H1 (cell line): ENCODE measurements around the gene MYL11. TPM values are rescaled to one million over a fixed set of nuclear protein-coding genes. Genes with fewer than 3 reads are reported as not detected.

Experiments
- CTCF ChIA-PET: fragments of 300-600 bp; sonication (Branson Sonifier 250); formaldehyde crosslinking; loops from one replicate; lab custom pipeline; 2021; ENCODE audit not compliant: partially characterized antibody; lab: Charles Lee
- POLR2A ChIA-PET: fragments of 300-600 bp; sonication (Branson Sonifier 250); formaldehyde crosslinking; loops from one replicate; lab custom pipeline; 2021; ENCODE audit warnings: inconsistent platforms; ENCODE audit not compliant: partially characterized antibody; lab: Charles Lee
- DNase-seq, 2 experiments: peaks; one replicate each; pipeline versions ENCODE4 v3.0.0 to v3.0.0-alpha.2; 2010 to 2022; ENCODE audit warnings: low spot score in 2 of 2, low read depth in 1 of 2, mixed read lengths in 1 of 2
- FAIRE-seq: peaks from 2 replicates; lab custom pipeline; 2011; peaks lifted over from hg19 to GRCh38; lab: Jason Lieb, UNC
- H2AFZ ChIP-seq: 2 replicates; pipeline ENCODE4 v1.8.1; 2012; ENCODE audit warnings: low read length, inconsistent platforms
- H2AK5ac ChIP-seq: 2 replicates; pipeline ENCODE4 v1.6.1; 2013; ENCODE audit warnings: low read depth, low read length
- H2BK120ac ChIP-seq: replicated peaks from 2 replicates; pipeline ENCODE3; 2013; ENCODE audit warnings: low read depth, low read length, inconsistent platforms
- H2BK12ac ChIP-seq: 2 replicates; pipeline ENCODE4 v1.6.1; 2013; ENCODE audit warnings: low read depth, low read length
- H2BK15ac ChIP-seq: 2 replicates; pipeline ENCODE4 v1.6.1; 2013; ENCODE audit warnings: low read length
- H2BK20ac ChIP-seq: 2 replicates; pipeline ENCODE4 v1.6.1; 2013; ENCODE audit warnings: low read length
- H2BK5ac ChIP-seq: 2 replicates; pipeline ENCODE4 v1.6.1; 2013; ENCODE audit warnings: low read depth, low read length
- H3K14ac ChIP-seq: 2 replicates; pipeline ENCODE4 v1.6.1; 2013; ENCODE audit warnings: inconsistent platforms; ENCODE audit not compliant: insufficient read length
- H3K18ac ChIP-seq: 2 replicates; pipeline ENCODE4 v1.6.1; 2013; ENCODE audit warnings: low read length; ENCODE audit errors: extremely low read depth
- H3K23ac ChIP-seq: 2 replicates; pipeline ENCODE4 v1.6.1; 2013; ENCODE audit warnings: inconsistent platforms; ENCODE audit not compliant: insufficient read length
- H3K23me2 ChIP-seq: 2 replicates; pipeline ENCODE4 v1.6.1; 2013; ENCODE audit warnings: low read depth, low read length
- H3K27ac ChIP-seq: 2 replicates; pipeline ENCODE4 v1.6.1; 2011; ENCODE audit warnings: low read depth, low read length, inconsistent platforms
- H3K27me3 ChIP-seq, 4 experiments: replicated peaks in 1 of 4; 1 replicate in 1 of 4; 2 replicates in 3 of 4; pipeline versions ENCODE4 v1.6.1 to v1.8.1; 2011 to 2013; ENCODE audit warnings: low read length in 3 of 4, mild to moderate bottlenecking in 3 of 4, inconsistent platforms in 2 of 4, mixed read lengths in 2 of 4, moderate library complexity in 1 of 4; ENCODE audit not compliant: control insufficient read depth in 3 of 4, insufficient read depth in 3 of 4; ENCODE audit errors: extremely low read depth in 1 of 4
- H3K36me3 ChIP-seq, 4 experiments: 2 replicates each; pipeline versions ENCODE4 v1.6.1 to v1.8.1; 2011 to 2013; ENCODE audit warnings: mild to moderate bottlenecking in 4 of 4, low read length in 3 of 4, moderate library complexity in 2 of 4, control low read depth in 1 of 4, inconsistent platforms in 1 of 4; ENCODE audit not compliant: insufficient read depth in 4 of 4, control insufficient read depth in 2 of 4
- H3K4ac ChIP-seq: replicated peaks from 2 replicates; pipeline ENCODE3; 2013; ENCODE audit warnings: low read length, low read depth, mixed read lengths, inconsistent platforms; ENCODE audit not compliant: insufficient read length
- H3K4me1 ChIP-seq, 4 experiments: replicated peaks in 1 of 4; 1 replicate in 1 of 4; 2 replicates in 3 of 4; pipeline versions ENCODE4 v1.6.1 to v1.8.1; 2011 to 2013; ENCODE audit warnings: low read length in 3 of 4, inconsistent platforms in 2 of 4, mixed read lengths in 1 of 4; ENCODE audit not compliant: insufficient read depth in 4 of 4, control insufficient read depth in 3 of 4
- H3K4me2 ChIP-seq, 2 experiments: 2 replicates each; pipeline versions ENCODE4 v1.6.1 to v1.8.1; 2011 to 2013; ENCODE audit warnings: low read depth in 2 of 2, low read length in 2 of 2, control low read depth in 1 of 2, inconsistent platforms in 1 of 2, mild to moderate bottlenecking in 1 of 2; ENCODE audit not compliant: insufficient read depth in 1 of 2
- H3K4me3 ChIP-seq, 4 experiments: fragments of 200-600, 300-600 bp in 1 of 4; sonication (generic), shearing (Covaris generic), sonication (Bioruptor Twin) in 1 of 4; 2 replicates each; pipeline versions ENCODE4 v1.5.1 to v1.8.1; 2011 to 2016; ENCODE audit warnings: low read length in 4 of 4, low read depth in 3 of 4, control low read depth in 2 of 4, inconsistent platforms in 2 of 4, mild to moderate bottlenecking in 2 of 4, mixed read lengths in 1 of 4, moderate library complexity in 1 of 4; ENCODE audit not compliant: insufficient read depth in 2 of 4; ENCODE audit errors: extremely low read depth in 1 of 4
- H3K56ac ChIP-seq: replicated peaks from 2 replicates; pipeline ENCODE3; 2013; ENCODE audit warnings: low read depth, mild to moderate bottlenecking, mixed read lengths, low read length, inconsistent platforms; ENCODE audit not compliant: insufficient read length
- H3K79me1 ChIP-seq: 2 replicates; pipeline ENCODE4 v1.6.1; 2013; ENCODE audit warnings: low read depth, low read length, control low read depth
- H3K79me2 ChIP-seq, 2 experiments: 2 replicates each; pipeline versions ENCODE4 v1.6.1 to v1.8.1; 2012 to 2013; ENCODE audit warnings: low read length in 2 of 2, mild to moderate bottlenecking in 2 of 2, inconsistent platforms in 1 of 2; ENCODE audit not compliant: insufficient read depth in 2 of 2, control insufficient read depth in 1 of 2
- H3K9ac ChIP-seq, 4 experiments: replicated peaks in 1 of 4; 1 replicate in 1 of 4; 2 replicates in 3 of 4; pipeline versions ENCODE4 v1.6.1 to v1.8.1; 2011 to 2013; ENCODE audit warnings: low read depth in 3 of 4, low read length in 3 of 4, control low read depth in 2 of 4, mild to moderate bottlenecking in 2 of 4, moderate library complexity in 2 of 4, inconsistent platforms in 1 of 4; ENCODE audit errors: extremely low read depth in 1 of 4
- H3K9me3 ChIP-seq, 2 experiments: 2 replicates each; pipeline versions ENCODE4 v1.6.1 to v1.8.1; 2012 to 2013; ENCODE audit warnings: mild to moderate bottlenecking in 2 of 2, moderate library complexity in 2 of 2, control low read depth in 1 of 2, inconsistent platforms in 1 of 2, low read depth in 1 of 2, low read length in 1 of 2, mixed read lengths in 1 of 2; ENCODE audit not compliant: insufficient read depth in 2 of 2
- H4K20me1 ChIP-seq, 2 experiments: replicated peaks in 1 of 2; 2 replicates each; pipeline versions ENCODE3 to v1.8.1; 2011 to 2013; ENCODE audit warnings: inconsistent platforms in 2 of 2, low read length in 2 of 2, mild to moderate bottlenecking in 1 of 2; ENCODE audit not compliant: insufficient read depth in 2 of 2, control insufficient read depth in 1 of 2
- H4K5ac ChIP-seq: 2 replicates; pipeline ENCODE4 v1.6.1; 2013; ENCODE audit warnings: low read length, low read depth, mixed read lengths, inconsistent platforms; ENCODE audit not compliant: insufficient read length
- H4K8ac ChIP-seq: 2 replicates; pipeline ENCODE4 v1.8.0; 2013; ENCODE audit warnings: mild to moderate bottlenecking, moderate library complexity, low read length, inconsistent platforms; ENCODE audit not compliant: insufficient read depth; ENCODE audit errors: extremely low read depth
- H4K91ac ChIP-seq: replicated peaks from 2 replicates; pipeline ENCODE3; 2013; ENCODE audit warnings: low read length, mixed read lengths, inconsistent platforms; ENCODE audit not compliant: insufficient read length
- ASH2L ChIP-seq: fragments of 200-600, 300-600 bp; sonication (generic); IDR thresholded peaks from one replicate; pipeline ENCODE4 v1.7.1; 2017; ENCODE audit warnings: low read length
- CBX8 ChIP-seq: fragments of 300-800, 300-1000 bp; sonication (generic); IDR thresholded peaks from 2 replicates; pipeline ENCODE4 v1.7.1; 2016; ENCODE audit warnings: low read depth, low read length, borderline replicate concordance
- CTBP2 ChIP-seq: IDR thresholded peaks from 2 replicates; pipeline ENCODE4 v1.7.0; 2011; ENCODE audit warnings: borderline replicate concordance, mild to moderate bottlenecking, moderate library complexity, mixed read lengths, low read length; ENCODE audit not compliant: insufficient read depth, insufficient read length
- JUND ChIP-seq: IDR thresholded peaks from 2 replicates; pipeline ENCODE4 v1.6.1; 2011; ENCODE audit warnings: mild to moderate bottlenecking, improper control_type of control experiment, low read length
- NRF1 ChIP-seq: IDR thresholded peaks from 2 replicates; pipeline ENCODE4 v1.6.1; 2011; ENCODE audit warnings: mild to moderate bottlenecking, low read depth, low read length, improper control_type of control experiment
- RAD21 ChIP-seq, 2 experiments: IDR thresholded peaks in 1 of 2; conservative IDR thresholded peaks in 1 of 2; 2 replicates each; pipeline ENCODE4 v1.6.1; 2011; ENCODE audit warnings: low read depth in 2 of 2, low read length in 2 of 2, improper control_type of control experiment in 1 of 2, inconsistent platforms in 1 of 2, mild to moderate bottlenecking in 1 of 2, moderate library complexity in 1 of 2
- RBBP5 ChIP-seq: IDR thresholded peaks from 2 replicates; pipeline ENCODE4 v1.7.1; 2012; ENCODE audit warnings: low read depth, mild to moderate bottlenecking, inconsistent platforms, low read length, moderate library complexity, borderline replicate concordance
- SAP30 ChIP-seq: fragments of 300-600 bp; sonication (generic); IDR thresholded peaks from 2 replicates; pipeline ENCODE4 v1.7.1; 2012; ENCODE audit warnings: low read length, moderate library complexity, mild to moderate bottlenecking, inconsistent platforms; ENCODE audit not compliant: insufficient read depth, insufficient replicate concordance
- WGBS, 2 experiments: shearing (Covaris generic) in 1 of 2; methylation state at CpG; one replicate each; pipeline versions ENCODE4 v1.1.6 to v1.1.7; 2013 to 2015; ENCODE audit warnings: low lambda C conversion rate in 2 of 2, mixed read lengths in 2 of 2, inconsistent platforms in 1 of 2, low coverage in 1 of 2, missing lambda C conversion rate in 1 of 2; ENCODE audit not compliant: insufficient replicate concordance in 2 of 2, insufficient coverage in 1 of 2, insufficient read length in 1 of 2; ENCODE audit errors: extremely low coverage in 1 of 2, missing lambda C conversion rate in 1 of 2; 5-methylcytosine and 5-hydroxymethylcytosine counted together
- polyA plus RNA-seq, 7 experiments: library from polyadenylated mRNA; depleted of rRNA in 3 of 7; stranded (reverse) in 5 of 7; unstranded in 2 of 7; fragments of >200 nt in 5 of 7; fragments of 200-250 nt in 2 of 7; gene quantifications; 1 replicate in 5 of 7; 2 replicates in 1 of 7; 4 replicates in 1 of 7; pipeline versions ENCODE4 v1.2.1 to v1.2.3, GENCODE V29; 2011 to 2013; ENCODE audit warnings: missing spikeins in 2 of 7, mixed read lengths in 2 of 7
- total RNA-seq: library from RNA; stranded (reverse); fragmentation: NEBNext Ultra II Directional; extraction: Animal tissue kit (Norgen Biotek cat#: 25700); gene quantifications from 2 replicates; pipeline ENCODE4 v1.2.1, GENCODE V29; 2021
- TF ChIP-seq, protein P1 (sequence below): IDR thresholded peaks from 2 replicates; pipeline ENCODE4 v1.6.1; 2011; ENCODE audit warnings: low read length, improper control_type of control experiment
- TF ChIP-seq, protein P2 (sequence below): IDR thresholded peaks from 2 replicates; pipeline ENCODE4 v1.6.1; 2012; ENCODE audit warnings: low read length, inconsistent platforms

The MYL11 gene
- total and polyA plus RNA-seq, 2 of the 8 experiments (the other 6 are each of a cell fraction or from before 2014, with no cell fraction given): 1.2 to 1.4 TPM

DNA sequence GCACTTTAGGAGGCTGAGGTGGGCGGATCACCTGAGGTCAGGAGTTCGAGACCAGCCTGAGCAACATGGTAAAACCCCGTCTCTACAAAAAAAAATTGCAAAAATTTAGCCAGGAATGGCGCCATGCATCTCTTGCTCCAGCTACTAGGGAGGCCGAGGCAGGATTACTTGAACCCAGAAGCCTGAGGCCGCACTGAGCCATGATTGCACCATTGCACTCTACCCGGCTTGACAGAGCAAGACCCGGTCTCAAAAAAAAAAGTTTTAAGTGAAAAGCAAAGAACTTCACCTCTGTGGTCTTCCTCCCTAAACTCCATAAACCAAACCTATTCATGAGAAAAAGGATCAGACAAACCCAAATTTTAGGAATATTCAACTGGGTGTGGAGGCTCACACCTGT is 26.5 kb upstream of the MYL11 start:
- Histone ChIP-seq H3K9me3 (no peaks in the 10 kb centered on the region), H3K14ac (no peak overlapping the region), H2AK5ac (no peak overlapping the region), H3K27me3 (no peaks in the 10 kb centered on the region), H2AFZ (no peak overlapping the region), H3K27ac (no peak overlapping the region), H3K56ac (no peak overlapping the region), H4K20me1 (peaks cover 0 to 3% of the 10 kb centered on the region in 2 experiments), H2BK5ac (no peak overlapping the region), H3K4me3 (no peak overlapping the region), H3K23ac (no peak overlapping the region), H4K5ac (no peak overlapping the region), H3K79me1 (no peaks in the 10 kb centered on the region), H2BK20ac (no peak overlapping the region), H3K79me2 (no peaks in the 10 kb centered on the region), H3K18ac (no peak overlapping the region), H3K9ac (no peak overlapping the region), H3K4me2 (no peak overlapping the region), H3K36me3 (peaks cover 11 to 30% (median 27%) of the 10 kb centered on the region in 4 experiments), H3K4ac (no peak overlapping the region), H3K23me2 (no peaks in the 10 kb centered on the region), H2BK12ac (no peak overlapping the region), H4K8ac (no peak overlapping the region), H2BK15ac (no peak overlapping the region), H4K91ac (no peak overlapping the region), H3K4me1 (no peaks in the 10 kb centered on the region), H2BK120ac (no peak overlapping the region)
- 89% methylated on average over 8 of the region's 8 CpGs; no CpG with 5 or more reads in 1 of the 2 experiments for WGBS, 2 experiments
- DNase-seq: no peak
- ChIA-PET POLR2A (interaction anchor here (1.3 to 2.3 kb wide), 2 partner anchors 8 to 70 kb away, joined by 3 to 14 read pairs; partner anchors contain the start of gene CD2BP2), CTCF (interaction anchor here (1.3 to 2.9 kb wide), 2 partner anchors 12 kb away, joined by 4 to 6 read pairs; no protein-coding TSS in a partner anchor)
- no peak for FAIRE-seq
- TF ChIP-seq, protein P1, sequence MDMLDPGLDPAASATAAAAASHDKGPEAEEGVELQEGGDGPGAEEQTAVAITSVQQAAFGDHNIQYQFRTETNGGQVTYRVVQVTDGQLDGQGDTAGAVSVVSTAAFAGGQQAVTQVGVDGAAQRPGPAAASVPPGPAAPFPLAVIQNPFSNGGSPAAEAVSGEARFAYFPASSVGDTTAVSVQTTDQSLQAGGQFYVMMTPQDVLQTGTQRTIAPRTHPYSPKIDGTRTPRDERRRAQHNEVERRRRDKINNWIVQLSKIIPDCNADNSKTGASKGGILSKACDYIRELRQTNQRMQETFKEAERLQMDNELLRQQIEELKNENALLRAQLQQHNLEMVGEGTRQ: no peak
- TF ChIP-seq RAD21 (IDR thresholded peaks at IDR 0.05 in 1 of 2, conservative IDR thresholded peaks at IDR 0.05 in 1 of 2; ENCODE audit: low read depth in 2 of 2, low read length in 2 of 2) (no peak), JUND (no peak), CBX8 (no peak), SAP30 (no peak), ASH2L (no peak), RBBP5 (no peak), CTBP2 (no peak), NRF1 (no peak)
- TF ChIP-seq, protein P2, sequence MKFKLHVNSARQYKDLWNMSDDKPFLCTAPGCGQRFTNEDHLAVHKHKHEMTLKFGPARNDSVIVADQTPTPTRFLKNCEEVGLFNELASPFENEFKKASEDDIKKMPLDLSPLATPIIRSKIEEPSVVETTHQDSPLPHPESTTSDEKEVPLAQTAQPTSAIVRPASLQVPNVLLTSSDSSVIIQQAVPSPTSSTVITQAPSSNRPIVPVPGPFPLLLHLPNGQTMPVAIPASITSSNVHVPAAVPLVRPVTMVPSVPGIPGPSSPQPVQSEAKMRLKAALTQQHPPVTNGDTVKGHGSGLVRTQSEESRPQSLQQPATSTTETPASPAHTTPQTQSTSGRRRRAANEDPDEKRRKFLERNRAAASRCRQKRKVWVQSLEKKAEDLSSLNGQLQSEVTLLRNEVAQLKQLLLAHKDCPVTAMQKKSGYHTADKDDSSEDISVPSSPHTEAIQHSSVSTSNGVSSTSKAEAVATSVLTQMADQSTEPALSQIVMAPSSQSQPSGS: no peak
